NCI-H187 (cell line): ENCODE data around the gene GNA15.

Experiments used
- DNase-seq, 2 experiments: peaks; one replicate each; lab custom pipeline; 2025; lab: John Stamatoyannopoulos, UW

The GNA15 gene

DNA sequence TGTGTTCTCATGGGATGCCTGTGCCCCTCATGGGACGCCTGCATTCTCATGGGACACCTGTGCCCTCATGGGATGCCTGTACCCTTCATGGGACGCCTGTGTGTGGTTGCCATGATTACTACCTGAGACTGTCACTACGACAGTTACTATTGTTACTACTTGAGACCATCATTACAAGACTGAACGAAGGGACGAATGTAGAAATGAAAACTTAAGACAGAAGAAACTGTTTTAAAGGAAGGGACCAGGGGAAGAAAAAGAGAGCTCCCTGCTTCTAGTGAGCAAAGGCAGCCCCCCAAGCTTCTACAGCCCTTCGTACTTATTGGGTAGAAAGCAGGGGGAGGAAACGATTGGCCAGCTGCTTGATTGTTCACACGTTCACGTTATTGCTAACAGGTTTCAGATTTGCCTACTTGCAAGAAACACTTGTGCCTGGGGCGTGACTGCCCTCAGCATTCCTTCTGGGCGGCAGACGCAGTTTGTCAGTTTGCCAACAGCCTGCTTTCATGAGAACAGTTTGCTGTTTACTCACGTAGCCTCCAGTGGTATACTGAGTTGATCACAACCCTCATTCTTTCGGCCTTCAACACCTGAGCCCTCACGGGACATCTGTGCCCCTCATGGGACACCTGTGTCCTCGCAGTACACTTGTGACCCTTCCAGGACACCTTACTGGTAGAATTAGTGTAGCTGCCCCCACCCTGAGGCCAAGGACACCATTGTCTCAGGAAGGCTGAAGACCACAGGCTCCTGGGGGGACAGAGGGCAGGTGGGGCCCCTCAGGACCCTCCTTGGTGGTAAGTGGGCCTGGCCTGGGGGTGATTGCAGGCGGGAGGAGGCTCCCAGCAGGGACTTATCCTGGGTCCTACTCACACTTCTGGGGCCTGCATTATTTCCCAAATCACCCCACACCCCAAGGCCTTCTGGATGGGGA is 40.2 kb downstream of the GNA15 start:
- no peak for DNase-seq

DNA sequence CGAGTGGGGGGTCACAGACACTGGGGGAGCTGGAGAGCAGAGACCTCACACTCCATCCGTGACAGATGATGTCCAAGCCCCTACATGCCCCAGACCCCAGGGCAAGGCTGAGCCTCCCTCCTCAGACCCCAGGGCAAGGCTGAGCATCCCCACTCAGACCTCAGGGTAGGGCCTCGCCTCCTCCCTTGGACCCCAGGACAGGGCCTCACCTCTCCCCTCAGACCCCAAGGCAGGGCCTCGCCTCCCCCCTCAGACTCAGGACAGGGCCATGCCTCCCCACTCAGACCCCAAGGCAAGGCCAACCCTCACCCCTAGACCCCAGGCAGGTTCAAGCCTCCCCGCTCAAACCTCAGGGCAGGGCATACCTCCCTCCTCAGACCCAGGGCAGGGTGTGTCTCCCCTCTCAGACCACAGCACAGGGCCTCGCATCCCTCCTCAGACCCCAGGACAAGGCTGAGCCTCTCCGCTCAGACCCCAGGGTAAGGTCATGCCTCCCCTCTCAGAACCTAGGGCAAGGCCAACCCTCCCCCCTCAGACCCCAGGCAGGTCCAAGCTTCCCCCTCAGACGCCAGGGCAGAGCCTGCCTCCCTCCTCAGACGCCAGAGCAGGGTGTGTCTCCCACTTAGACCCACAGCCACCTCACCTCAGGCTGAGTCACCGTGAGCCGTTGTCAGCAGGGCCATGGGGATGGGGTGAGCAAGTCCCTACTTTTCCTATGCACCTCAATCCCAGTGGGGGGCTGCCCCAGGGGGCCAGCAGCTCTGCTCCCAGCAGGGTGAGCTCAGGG is 41.1 kb downstream of the GNA15 start:
- DNase-seq = no peak

GRCh38 chr19:3178377-3178972 is 42.6 kb downstream of the GNA15 start, which contains the start of gene S1PR4:
Gene S1PR4 (plus strand): TSS chr19:3178769. CDS start chr19:3178793, 24 bp downstream.
- DNase-seq = no peak

- no peak for DNase-seq
Measured at GRCh38 chr19:3178973-3179738, 43.3 kb downstream of the GNA15 start.

- no peak for DNase-seq
Measured at GRCh38 chr19:3179739-3180293, 44.0 kb downstream of the GNA15 start.

DNA sequence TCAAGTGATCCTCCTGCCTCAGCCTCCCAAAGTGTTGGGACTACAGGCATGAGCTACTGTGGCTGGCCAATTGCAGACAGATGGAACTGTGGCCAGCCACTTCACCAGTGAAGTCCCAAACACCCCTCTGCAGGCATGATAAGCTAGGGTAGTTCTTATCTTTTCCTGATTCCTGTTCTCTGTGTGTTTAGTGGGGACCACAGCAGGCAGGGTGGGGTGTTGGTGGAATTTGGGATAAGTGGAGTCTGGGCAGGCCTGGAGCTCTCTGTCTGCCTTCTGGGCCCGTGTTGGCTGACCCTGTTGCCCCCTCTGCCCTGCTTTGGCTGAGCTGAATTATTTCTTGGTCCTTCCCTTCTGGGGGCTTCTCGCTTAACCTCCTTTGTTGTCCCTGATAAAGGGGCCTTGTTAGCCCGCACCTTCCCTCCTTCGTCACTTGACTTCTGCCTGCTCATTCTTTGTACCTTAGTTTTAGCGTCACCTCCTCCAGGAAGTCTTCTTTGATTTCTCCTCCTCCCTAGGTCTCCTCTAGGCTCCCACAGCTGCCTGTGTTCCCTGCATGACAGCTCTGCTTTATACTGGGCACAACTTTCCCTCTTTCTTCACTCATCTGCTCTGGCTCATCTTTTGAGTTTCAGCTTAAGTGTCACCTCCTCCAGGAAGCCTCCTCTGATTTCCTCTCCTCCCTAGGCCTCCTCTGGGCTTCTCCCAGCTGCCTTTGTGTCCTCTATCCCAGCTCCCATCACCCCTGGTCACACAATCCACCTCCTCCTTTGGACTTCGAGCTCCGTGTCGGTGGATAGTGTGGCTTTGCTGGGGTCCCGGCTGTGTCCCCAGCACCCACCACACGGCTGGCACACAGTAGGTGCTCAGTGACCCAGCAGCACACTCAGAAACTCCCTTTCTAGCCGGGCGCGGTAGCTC is 48.1 kb downstream of the GNA15 start:
- DNase-seq = no peak

DNA sequence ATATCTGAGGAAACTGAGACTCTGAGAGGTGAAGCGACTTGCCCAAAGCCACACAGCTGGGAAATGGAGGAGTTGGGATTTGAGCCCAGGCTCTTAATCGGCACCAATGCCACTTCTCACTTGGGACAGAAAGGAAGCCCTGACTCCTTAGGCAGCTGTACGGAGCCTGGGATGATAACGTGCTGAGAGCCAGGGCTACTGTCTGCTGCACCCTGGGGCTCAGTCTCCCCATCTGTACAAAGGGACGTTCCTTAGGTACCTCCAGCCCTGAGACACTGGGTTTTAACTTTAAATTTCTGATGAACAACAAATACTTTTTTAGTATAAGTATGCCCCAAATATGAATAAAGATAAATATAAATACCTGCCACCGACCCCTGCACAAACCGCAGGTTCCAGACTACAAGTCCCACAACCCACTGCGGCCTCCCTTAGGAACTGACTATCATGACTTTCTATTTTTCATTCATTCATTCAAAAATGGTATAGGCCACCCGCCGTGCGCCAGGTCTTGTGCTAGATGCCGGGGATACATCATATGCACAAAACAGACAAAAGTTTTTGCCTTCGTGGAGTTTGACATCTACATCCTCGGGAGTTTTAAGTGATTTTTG is 49.1 kb downstream of the GNA15 start:
- DNase-seq = peak; percentile 76 to 95

DNA sequence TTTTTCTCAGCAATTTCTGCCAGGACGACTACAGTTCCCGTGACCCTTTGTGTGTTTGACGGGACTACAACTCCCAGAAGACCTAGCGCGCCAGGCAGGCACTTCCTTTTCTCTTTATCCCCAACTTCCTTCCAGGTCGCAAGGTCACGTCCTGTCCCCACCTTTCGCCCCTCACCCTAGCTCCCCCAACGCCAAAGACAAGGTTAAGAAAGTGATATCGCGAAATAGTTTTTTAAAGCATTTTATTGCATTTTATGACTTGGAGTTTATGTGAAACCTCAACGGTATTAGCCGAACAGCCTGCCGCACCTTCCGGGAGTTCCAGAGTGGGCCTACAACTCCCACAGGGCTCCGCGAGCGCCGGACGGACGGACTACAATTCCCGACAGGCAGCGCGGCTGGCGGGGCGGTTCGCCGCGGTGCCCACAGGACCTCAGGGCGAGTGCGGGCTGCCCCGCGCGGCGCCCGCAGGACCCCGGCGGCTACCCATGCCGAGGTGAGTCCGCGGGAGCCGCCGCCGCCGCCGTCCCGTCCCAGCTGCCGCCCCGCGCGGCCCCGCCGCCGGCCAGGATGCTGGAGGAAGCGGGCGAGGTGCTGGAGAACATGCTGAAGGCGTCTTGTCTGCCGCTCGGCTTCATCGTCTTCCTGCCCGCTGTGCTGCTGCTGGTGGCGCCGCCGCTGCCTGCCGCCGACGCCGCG is 49.8 kb downstream of the GNA15 start, which contains the start of gene NCLN:
NCLN (plus strand) TSS at position 470 of the 699 bp plus-strand sequence; CDS start at position 571, 101 bp downstream.
- DNase-seq = peak; percentile 95

DNA sequence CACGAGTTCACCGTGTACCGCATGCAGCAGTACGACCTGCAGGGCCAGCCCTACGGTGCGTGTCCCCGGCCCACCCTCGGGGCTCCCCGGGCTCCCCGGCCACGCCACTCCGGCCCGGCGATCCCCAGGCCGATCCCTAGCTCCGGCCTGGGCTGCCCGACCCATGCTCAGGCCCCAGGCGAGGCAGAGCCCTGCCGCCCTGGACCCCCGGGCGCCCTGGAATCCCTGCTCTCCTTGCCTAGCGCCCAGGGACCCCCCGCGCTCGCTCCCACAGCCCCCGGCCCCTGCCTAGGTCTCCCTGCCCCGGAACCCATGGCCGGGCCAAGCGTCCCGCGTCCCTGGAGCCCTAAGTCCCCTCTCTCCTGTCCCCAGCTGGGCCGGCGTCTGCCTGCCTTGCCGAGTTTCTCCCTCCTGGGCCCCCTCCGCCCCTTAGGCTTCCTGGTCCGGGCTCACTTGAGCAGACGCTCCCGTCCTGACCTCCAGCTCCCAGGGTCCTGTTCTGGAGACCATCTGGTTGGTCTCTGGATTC is 50.4 kb downstream of the GNA15 start:
- no peak for DNase-seq

DNA sequence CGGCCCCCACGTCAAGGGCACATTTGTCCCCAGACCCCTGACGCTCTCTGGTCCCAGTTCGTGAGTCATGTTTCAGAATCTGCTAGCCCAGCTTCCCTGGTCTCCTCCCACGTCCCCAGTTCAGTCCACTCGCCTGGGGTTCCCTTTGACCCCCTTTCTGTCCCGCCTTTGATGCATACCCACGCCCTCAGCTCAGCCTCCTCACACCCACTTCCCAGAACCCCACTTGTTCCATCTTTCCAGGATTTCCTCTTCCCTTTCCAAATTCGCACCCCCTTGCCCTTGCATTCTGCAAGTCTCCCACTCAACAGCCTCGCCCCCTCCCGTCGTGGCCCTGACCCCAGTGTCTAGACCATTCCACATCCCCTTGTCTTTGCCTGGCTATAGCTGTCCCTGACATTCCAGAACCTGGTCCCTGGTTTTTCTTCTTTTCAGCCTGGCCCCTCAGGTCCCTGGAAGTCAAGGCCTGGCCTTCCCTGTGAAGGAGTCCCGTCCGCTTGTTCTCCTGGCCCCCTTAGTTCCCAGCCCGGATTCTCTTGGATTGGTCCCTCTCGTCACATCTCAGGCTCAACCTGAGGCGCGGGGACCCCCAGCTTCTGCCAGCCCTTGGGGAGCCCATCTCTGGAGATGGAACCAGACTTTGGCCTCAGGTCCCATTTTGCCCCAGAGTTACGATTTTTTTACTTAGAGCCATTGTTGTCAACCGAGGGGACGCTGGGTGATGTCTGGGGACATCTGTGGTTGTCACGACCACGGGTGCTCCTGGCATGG is 51.2 kb downstream of the GNA15 start:
- no peak for DNase-seq

- DNase-seq = no peak
Measured at GRCh38 chr19:3187662-3188511, 52.1 kb downstream of the GNA15 start.

- DNase-seq = no peak
Measured at GRCh38 chr19:3188627-3189596, 53.1 kb downstream of the GNA15 start.

DNA sequence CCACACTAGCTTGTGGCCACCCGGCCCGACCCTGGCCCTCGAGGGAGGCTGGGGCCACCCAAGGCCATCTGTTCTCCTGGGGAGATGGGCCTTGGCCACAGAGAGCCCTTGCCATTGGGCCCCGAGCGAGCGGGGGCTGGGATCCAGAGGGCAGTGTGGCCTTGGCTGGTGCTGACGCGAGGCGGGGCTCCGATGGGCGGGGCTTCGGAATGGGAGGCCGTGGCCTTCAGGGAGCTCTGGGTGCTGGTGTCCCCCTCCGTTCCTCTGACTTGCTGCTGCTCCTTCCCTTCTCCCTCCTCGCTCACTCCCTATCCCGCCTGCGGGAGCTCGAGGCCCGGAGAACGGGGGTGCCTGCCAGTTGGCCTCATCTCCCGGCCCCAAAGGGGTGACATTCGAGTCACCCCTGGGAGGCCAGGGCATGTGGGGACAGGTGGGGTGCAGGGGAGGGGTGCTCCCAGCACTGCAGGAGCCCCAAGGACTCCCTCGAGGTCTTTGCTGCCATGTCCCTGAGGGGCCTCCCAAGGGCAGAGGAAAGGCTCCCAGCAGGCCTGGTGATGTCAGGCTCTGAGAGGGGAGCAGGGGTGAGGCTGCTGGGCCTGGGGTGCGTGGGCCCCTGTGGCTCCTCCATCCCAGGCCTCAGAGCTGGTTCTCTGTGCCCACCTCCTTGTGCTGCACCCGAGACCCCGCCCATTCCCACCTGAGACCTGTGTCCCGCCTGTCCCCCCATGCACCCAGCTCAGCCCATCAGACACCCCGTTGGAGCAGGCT is 54.1 kb downstream of the GNA15 start:
- DNase-seq = no peak

- DNase-seq = no peak
Measured at GRCh38 chr19:3190470-3190770, 54.6 kb downstream of the GNA15 start.
